Activated CD4-positive, alpha-beta T cell treated with anti-CD3 and anti-CD28 coated beads, Interleukin-2, Interleukin-4, amounts not matched to agents 100 ng/mL and 50 ng/mL, durations not matched to agents 16 hours and 8 hours (primary cell): ENCODE measurements around the gene CRB1.

Source experiments
- DNase-seq: peaks from one replicate; pipeline ENCODE4 v3.0.0-alpha.2; 2020; ENCODE audit warnings: low spot score

The CRB1 gene

DNA sequence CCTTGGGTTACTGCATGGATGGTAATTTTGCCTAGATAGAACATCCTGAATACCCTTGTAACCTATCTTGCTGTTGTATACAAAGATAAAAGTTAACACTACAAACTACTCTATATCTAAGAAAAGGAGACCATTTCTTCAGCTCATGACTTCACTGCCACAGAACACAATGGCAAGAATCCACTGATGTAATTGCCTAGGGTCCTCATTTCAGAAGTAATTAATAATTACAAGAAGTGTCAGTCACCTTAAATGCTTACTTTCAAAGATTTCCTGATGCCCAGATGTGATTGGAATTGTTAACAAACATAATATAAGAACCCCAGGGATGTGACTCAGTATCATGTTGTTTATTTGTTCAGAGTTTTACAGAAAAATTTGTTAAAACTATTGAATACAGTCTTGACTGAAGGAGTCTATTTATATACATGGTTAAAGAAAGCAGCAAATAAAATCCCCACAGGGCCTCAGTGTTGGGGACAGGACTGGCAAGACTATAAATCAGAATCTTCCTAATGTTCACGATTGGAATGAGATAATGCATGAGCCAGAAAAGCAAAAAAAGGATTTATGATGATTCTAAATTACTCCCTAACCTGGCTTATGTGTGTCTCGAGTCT is 83.9 kb downstream of the CRB1 start:
- no peak for DNase-seq

DNA sequence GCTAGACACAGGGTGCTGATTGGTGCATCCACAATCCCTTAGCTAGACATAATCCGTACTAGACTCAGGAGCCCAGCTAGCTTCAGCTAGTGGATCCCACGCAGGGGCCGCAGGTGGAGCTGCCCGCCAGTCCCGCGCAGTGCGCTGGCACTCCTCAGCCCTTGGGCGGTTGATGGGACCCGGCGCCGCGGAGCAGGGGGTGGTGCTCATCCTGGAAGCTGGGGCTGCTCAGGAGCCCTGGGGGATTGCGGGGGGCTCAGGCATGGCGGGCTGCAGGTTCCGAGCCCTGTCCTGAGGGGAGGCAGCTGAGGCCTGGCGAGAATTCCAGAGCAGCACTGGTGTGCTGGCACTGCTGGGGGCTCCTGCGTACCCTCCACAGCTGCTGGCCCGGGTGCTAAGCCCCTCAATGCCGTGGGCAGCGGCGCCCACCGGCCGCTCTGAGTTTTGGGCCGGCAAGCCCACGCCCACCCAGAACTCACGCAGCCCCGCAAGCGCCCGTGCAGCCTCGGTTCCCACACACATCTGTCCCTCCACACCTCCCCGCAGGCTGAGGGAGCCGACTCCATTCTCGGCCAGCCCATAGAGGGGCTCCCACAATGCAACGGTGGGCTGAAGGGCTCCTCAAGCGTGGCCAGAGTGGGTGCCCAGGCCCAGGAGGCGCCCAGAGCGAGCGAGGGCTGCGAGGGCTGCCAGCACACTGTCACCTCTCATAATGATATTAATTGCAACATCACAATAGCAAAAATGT is 87.4 kb downstream of the CRB1 start:
- no peak for DNase-seq

DNA sequence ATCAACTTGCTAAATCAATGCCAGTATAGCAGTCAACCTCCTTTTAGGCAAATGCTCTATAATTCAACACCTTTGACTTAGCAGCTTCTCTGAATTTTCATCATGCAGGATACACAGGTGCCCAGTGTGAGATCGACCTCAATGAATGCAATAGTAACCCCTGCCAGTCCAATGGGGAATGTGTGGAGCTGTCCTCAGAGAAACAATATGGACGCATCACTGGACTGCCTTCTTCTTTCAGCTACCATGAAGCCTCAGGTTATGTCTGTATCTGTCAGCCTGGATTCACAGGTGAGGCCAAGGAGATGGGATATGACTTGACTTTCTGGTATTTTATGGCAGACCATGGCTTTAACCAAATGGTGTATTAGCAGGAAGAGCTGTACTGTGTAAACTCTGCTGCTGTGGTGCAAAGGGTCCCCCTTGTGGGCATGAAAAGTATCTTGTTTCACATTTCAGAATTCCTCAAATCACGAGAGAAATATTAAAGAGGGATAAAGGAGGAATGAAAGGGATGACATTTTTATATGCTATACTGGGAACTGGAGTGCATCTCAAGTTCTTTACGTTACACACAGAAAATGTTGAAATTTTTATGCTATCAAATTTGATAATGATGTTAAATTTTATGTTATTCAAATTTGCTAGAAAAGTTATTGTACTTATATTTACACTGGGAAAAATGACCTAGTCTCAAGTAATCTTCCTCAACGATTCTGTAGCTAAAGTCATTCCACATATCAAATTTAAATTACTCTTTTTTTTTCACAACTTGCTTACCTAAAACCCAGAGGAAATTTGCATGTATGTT is 88.9 kb downstream of the CRB1 start:
- peak; percentile 15 for DNase-seq

DNA sequence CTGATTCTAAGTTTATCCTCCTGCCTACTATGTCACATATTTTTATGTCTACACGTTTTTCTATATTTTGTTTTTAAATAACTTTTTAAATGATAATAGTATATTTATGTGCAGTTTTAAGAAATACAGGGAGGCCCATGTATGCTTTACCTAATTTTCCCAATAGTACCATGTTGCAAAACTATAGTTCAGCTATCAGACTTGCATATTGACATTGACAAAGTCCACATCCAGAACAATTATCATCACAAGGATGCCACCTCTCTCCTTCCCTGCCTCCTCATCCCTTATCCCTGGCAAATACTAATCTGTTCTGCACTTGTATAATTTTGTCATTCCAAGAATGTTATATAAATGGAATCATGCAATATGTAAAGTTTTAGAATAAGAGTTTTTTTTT is 90.9 kb downstream of the CRB1 start:
- no peak for DNase-seq

- DNase-seq = no peak
Measured at GRCh38 chr1:197360068-197360467, 92.0 kb downstream of the CRB1 start.

DNA sequence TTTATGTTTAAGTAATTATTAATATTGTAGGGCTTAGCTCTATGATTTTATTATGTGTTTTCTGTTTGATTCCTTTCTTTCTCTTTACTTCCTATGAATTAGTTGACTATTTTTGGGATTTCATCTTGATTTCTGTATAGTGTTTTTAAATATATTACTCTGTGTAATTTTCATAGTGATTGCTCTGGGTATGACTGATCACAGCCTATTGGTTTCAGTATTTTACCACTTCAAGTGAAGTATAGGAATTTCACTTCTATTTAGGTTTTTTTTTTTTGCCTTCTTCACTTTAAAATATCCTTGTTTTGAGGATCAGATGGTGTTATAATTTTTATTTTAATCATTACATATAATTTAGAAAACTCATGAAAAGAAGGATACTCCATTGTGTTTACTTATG is 94.8 kb downstream of the CRB1 start:
- DNase-seq = no peak

DNA sequence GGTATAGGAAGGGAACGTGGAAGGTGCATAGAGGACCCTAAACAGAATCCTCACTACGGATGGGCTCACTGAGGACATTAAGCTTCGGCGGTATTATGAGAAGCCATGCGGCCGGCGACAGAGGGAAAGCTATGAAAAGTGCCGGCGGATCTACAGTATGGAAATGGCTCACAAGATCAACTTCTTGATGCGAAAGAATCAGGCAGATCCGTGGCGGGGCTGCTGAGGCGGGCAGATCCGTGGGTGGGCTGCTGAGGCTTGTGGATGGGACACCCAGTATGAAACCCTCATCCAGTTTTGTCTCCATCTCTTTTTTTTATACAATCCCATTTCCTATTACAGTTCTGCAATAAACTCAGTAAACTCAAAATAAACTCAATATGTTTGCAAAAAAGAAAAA is 95.8 kb downstream of the CRB1 start:
- no peak for DNase-seq

GRCh38 chr1:197366996-197367395 is 98.9 kb downstream of the CRB1 start:
- no peak for DNase-seq

DNA sequence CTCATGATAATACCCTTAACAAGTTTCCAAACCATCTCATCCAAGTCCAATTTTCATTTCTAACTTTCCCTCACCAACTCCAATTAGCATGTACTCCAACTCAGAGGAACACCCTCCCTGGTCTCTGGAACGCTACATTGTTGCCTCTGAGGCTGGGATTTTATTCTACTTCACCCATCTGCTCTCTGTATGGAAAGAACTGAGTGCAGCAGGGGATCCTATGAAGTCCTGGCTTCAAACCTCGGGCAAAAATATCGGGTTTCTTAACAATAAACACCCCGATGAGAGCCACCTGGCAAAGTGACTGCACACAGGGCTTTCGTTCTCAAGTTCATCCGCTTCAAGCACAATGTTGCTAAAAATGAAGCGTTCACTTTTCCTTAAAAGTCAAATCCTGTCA is 99.6 kb downstream of the CRB1 start:
- DNase-seq = no peak

- DNase-seq = no peak
Measured at GRCh38 chr1:197374428-197374827, 106.4 kb downstream of the CRB1 start.

- DNase-seq = no peak
Measured at GRCh38 chr1:197384471-197384870, 116.4 kb downstream of the CRB1 start.

- no peak for DNase-seq
Measured at GRCh38 chr1:197388801-197389200, 120.7 kb downstream of the CRB1 start.

- DNase-seq = no peak
Measured at GRCh38 chr1:197390856-197391255, 122.8 kb downstream of the CRB1 start.

DNA sequence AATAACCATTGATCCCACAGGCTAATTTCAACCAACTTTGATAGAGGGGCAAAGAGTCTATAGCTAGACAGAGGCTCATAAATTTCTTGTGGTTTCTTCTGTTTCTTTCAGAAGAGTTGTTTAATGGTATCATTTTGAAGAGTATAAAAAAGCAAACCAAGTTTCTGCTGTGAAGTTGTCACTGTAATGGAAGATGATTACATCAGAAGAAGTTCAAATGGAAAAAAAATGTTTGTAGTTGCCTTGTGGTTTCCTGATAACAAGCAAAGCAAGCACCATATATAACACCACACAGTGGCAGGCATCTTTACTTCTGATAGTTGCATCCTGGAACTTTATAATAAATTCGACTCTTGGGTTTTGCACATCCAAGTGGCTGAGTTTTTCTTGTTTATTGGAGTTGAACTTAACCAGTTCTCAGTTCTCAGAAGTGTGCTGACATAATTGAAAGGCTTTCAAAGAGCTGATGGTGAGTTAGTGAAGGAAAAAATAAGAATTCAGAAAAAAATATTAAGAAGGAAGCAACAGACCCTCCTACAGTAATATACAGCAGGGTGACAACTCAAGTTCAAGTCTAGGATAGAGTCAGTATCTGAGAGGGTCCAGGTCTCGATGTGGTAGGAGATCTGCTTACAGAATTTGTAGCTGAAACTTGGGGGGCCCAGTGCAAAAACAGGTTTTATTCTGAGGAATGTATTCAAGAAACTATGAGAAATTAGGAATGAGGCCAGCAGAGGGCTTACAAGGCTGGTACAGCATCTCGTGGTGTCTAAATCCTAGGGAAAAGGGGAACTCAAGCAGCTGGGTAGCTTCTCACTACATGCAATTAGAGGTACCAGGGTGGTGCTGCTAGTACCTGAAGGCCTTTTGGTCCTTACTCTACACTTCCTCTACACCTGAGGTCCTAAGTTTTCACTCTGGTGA is 123.5 kb downstream of the CRB1 start:
- DNase-seq = no peak

- no peak for DNase-seq
Measured at GRCh38 chr1:197392541-197392940, 124.5 kb downstream of the CRB1 start.

DNA sequence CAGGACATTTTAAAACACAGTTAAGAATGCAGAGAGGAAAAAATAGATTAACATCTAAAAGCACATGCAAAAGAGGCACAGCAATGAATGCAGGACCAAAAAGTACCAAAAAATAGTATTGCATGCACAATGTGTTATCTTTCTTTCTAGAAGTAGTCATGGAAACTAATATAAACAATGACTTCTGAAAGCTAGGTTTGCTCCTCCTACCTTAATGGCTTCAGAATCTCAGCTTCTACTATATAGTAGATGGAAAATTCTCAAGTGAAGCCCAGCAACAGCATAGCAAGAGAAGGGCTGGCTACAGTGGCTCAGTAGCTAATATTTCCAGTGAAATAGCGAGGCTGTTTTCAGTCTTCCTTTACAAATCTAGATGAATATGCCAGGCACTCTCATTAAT is 125.1 kb downstream of the CRB1 start:
- DNase-seq = no peak

DNA sequence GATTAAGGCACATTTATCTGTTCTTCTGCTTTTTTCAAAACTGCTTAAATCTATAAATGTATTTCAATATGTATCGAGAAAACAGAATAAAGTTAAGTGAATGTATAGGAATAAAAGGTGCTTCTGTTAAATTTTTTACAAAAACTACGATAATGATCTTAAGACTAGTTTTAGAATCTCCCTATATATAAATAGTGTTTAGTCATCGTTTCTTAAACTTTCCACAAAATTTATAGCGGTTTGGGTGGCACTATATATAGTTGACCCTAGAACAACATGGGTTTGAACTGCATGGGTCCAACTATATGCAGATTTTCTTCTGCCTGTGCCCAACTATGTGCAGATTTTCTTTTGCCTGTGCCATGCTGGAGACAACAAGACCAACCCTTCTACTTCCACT is 125.7 kb downstream of the CRB1 start:
- no peak for DNase-seq

DNA sequence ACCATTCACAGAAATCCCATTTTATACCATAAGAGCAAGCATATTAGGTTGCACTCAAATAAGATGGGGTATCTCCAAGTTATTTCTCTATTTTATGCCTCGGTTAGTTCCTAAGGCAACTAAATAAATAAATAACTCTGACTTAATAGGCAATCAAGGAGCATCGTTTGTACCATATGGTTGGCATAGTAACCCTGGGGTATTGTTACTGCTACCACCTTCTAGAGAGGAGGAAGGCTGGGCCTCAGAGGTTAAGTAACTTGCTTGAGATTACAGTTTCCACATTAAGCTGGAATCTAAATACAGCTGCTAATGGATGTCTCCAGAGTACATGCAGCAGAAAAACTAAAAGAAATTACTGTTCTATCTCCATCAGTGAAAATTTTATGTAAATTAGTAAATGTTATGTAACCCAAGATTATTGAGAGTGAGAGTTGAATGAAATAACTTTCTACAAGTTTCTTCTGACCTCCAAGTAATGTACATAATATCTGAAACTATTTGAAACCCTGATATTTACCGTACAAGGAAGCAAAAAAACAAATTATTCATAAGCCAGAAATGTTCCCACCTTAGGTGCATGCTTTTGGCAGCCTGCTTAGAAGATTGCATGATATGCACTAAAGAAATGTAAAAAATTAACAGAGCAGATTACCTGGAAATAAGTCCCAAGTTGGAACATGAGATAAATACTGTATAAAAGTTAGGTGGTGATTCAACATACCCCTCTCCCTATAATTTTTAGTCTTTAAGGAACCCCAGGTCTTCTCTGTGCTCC is 127.0 kb downstream of the CRB1 start:
- no peak for DNase-seq

- DNase-seq = no peak
Measured at GRCh38 chr1:197397895-197398294, 129.8 kb downstream of the CRB1 start.

GRCh38 chr1:197399755-197400521 is 131.9 kb downstream of the CRB1 start:
- peak; percentile 39 for DNase-seq

- no peak for DNase-seq
Measured at GRCh38 chr1:197400522-197400902, 132.5 kb downstream of the CRB1 start.
